ENCODE results near the gene FPR3. TPM values are rescaled to one million over a fixed set of nuclear protein-coding genes. Genes with fewer than 3 reads are reported as not detected.

FPR3 gene
- total RNA-seq, 1 experiment from 2014 or later = 0.64 TPM

Other genes starting within 250 kb of the FPR3 start
- gene ZNF175, start 223.9 kb upstream of the FPR3 start, total RNA-seq (2014; rRNA removed; shearing (Covaris generic)) = 3.1 and 5.1 TPM in 2 replicates
- not detected in 2 replicates for gene SIGLEC5, start 164.8 kb upstream of the FPR3 start, total RNA-seq (2014; rRNA removed; shearing (Covaris generic))
- gene SIGLEC14, start 148.3 kb upstream of the FPR3 start, total RNA-seq (2014; rRNA removed; shearing (Covaris generic)) = not detected in 2 replicates
- gene SPACA6, start 101.8 kb upstream of the FPR3 start, total RNA-seq (2014; rRNA removed; shearing (Covaris generic)) = 4.2 and 8.2 TPM in 2 replicates
- gene HAS1, start 71.2 kb upstream of the FPR3 start, total RNA-seq (2014; rRNA removed; shearing (Covaris generic)) = not detected in 2 replicates
- gene FPR1, start 43.3 kb upstream of the FPR3 start, total RNA-seq (2014; rRNA removed; shearing (Covaris generic)) = 2.5 and 3.0 TPM in 2 replicates
- gene FPR2, start 34.0 kb upstream of the FPR3 start, total RNA-seq (2014; rRNA removed; shearing (Covaris generic)) = 0.23 TPM in 1 of 2 replicates, not detected in the other
- gene ZNF577, start 92.8 kb downstream of the FPR3 start, total RNA-seq (2014; rRNA removed; shearing (Covaris generic)) = 4.0 and 5.1 TPM in 2 replicates
- 11.2 and 11.5 TPM in 2 replicates for gene ZNF649, start 109.9 kb downstream of the FPR3 start, total RNA-seq (2014; rRNA removed; shearing (Covaris generic))
- 2.5 and 9.3 TPM in 2 replicates for gene ZNF613, start 132.3 kb downstream of the FPR3 start, total RNA-seq (2014; rRNA removed; shearing (Covaris generic))
- 5.7 and 7.1 TPM in 2 replicates for gene ZNF350, start 191.7 kb downstream of the FPR3 start, total RNA-seq (2014; rRNA removed; shearing (Covaris generic))
- gene ZNF615, start 213.1 kb downstream of the FPR3 start, total RNA-seq (2014; rRNA removed; shearing (Covaris generic)) = 12.0 and 14.8 TPM in 2 replicates
- gene ZNF614, start 233.2 kb downstream of the FPR3 start, total RNA-seq (2014; rRNA removed; shearing (Covaris generic)) = 12.3 and 17.3 TPM in 2 replicates